Measurements from ENCODE around the gene RFX8. TPM values are rescaled to one million over a fixed set of nuclear protein-coding genes. Genes with fewer than 3 reads are reported as not detected.
"Not testable (repeated sequence)": the region's sequence is repeated elsewhere in the genome, so short reads cannot be mapped to it uniquely, and the experiment has no call there.

The RFX8 gene
- total and polyA plus RNA-seq, 2 donors (not counting 3 experiments of a cell fraction or from before 2014, with no cell fraction given), result 0.21 to 1.00 TPM

- FAIRE-seq (no peak), DNase-seq (ENCODE audit: low read depth, low spot score) (no peak)
- Histone ChIP-seq H3K9me1 (replicated peaks; ENCODE audit: control insufficient read depth, extremely low read depth, insufficient read depth, low read length) (no peaks in the 10 kb centered on the region), H3K36me3 (ENCODE audit: control insufficient read depth in 2 of 2, extremely low read depth in 1 of 2, insufficient read depth in 2 of 2, low read length in 2 of 2) (no peaks in the 10 kb centered on the region), H3K4me1 (ENCODE audit: control insufficient read depth, extremely low read depth, insufficient read depth, low read length) (no peaks in the 10 kb centered on the region), H3K27me3 (ENCODE audit: control insufficient read depth in 2 of 2, insufficient read depth in 2 of 2, low read length in 2 of 2) (no peaks in the 10 kb centered on the region), H3K9me3 (replicated peaks; ENCODE audit: control insufficient read depth, insufficient read depth, low read length) (no peaks in the 10 kb centered on the region), H3K9ac (replicated peaks; ENCODE audit: extremely low read depth, insufficient read depth, low read length) (no peak overlapping the region), H4K20me1 (replicated peaks; ENCODE audit: control insufficient read depth, extremely low read depth, insufficient read depth, low read length) (no peaks in the 10 kb centered on the region), H3K4me3 (replicated peaks in 1 of 3; ENCODE audit: insufficient read depth in 1 of 3, low read depth in 1 of 3, low read length in 3 of 3) (no peak overlapping the region), H3K27ac (ENCODE audit: insufficient read depth, low read depth, low read length) (no peak overlapping the region), H2AFZ (ENCODE audit: low read depth, low read length) (no peak overlapping the region), H3K79me2 (ENCODE audit: control insufficient read depth, insufficient read depth, low read length) (no peaks in the 10 kb centered on the region), H3K4me2 (ENCODE audit: insufficient read depth, low read length) (no peak overlapping the region)
- ChIA-PET CTCF (interaction anchor here (0.8 kb wide), 1 partner anchor 11 kb away, joined by 3 read pairs; no protein-coding TSS in a partner anchor), POLR2A (no interaction called here)
- intact Hi-C loops (cut with micrococcal nuclease), result no loop called here
- TF ChIP-seq JUN (IDR thresholded peaks at IDR 0.05; ENCODE audit: borderline replicate concordance, insufficient read depth, insufficient read length, low read depth) (no peak), CTCF (IDR thresholded peaks at IDR 0.05; ENCODE audit: extremely low read depth in 1 of 2, insufficient read depth in 1 of 2, low read depth in 1 of 2, low read length in 2 of 2) (no peak), MAX (IDR thresholded peaks at IDR 0.05; ENCODE audit: insufficient read depth, insufficient read length) (no peak), MYC (IDR thresholded peaks at IDR 0.05; ENCODE audit: low read depth, low read length) (no peak), POLR2A (IDR thresholded peaks at IDR 0.05; ENCODE audit: low read depth, low read length) (no peak), FOS (IDR thresholded peaks at IDR 0.05; ENCODE audit: borderline replicate concordance, insufficient read depth, low read length) (no peak), GATA2 (IDR thresholded peaks at IDR 0.05; ENCODE audit: insufficient read depth, insufficient read length, low read depth, low read length) (no peak), POLR2AphosphoS5 (IDR thresholded peaks at IDR 0.05; ENCODE audit: insufficient read depth, low read depth, low read length) (no peak), EZH2 (IDR thresholded peaks at IDR 0.05; ENCODE audit: borderline replicate concordance, low read depth, low read length, severe bottlenecking) (no peak)
- dilution Hi-C loops (cut with MboI; ENCODE audit: extremely low pct_ligation_motif_present, low sequenced_read_pairs), result no loop called here
- BruUV-seq (replicated peaks), result no TSS peak
Measured at GRCh38 chr2:101508636-101509035, 33.7 kb upstream of the RFX8 start.

GRCh38 chr2:101505276-101505675 lies 30.4 kb upstream of the RFX8 start:
- H4K20me1 ChIP-seq (replicated peaks; ENCODE audit: control insufficient read depth, extremely low read depth, insufficient read depth, low read length); H3K9ac ChIP-seq (replicated peaks; ENCODE audit: extremely low read depth, insufficient read depth, low read length); H2AFZ ChIP-seq (ENCODE audit: low read depth, low read length); dilution Hi-C loops (cut with MboI; ENCODE audit: extremely low pct_ligation_motif_present, low sequenced_read_pairs); H3K79me2 ChIP-seq (ENCODE audit: control insufficient read depth, insufficient read depth, low read length); BruUV-seq (replicated peaks); POLR2A ChIA-PET; H3K4me3 ChIP-seq (replicated peaks in 1 of 3; ENCODE audit: insufficient read depth in 1 of 3, low read depth in 1 of 3, low read length in 3 of 3); intact Hi-C loops (cut with micrococcal nuclease); H3K27ac ChIP-seq (ENCODE audit: insufficient read depth, low read depth, low read length); FAIRE-seq; H3K36me3 ChIP-seq (ENCODE audit: control insufficient read depth in 2 of 2, extremely low read depth in 1 of 2, insufficient read depth in 2 of 2, low read length in 2 of 2); DNase-seq (ENCODE audit: low read depth, low spot score); H3K27me3 ChIP-seq (ENCODE audit: control insufficient read depth in 2 of 2, insufficient read depth in 2 of 2, low read length in 2 of 2); H3K4me1 ChIP-seq (ENCODE audit: control insufficient read depth, extremely low read depth, insufficient read depth, low read length); H3K9me1 ChIP-seq (replicated peaks; ENCODE audit: control insufficient read depth, extremely low read depth, insufficient read depth, low read length); H3K9me3 ChIP-seq (replicated peaks; ENCODE audit: control insufficient read depth, insufficient read depth, low read length); H3K4me2 ChIP-seq (ENCODE audit: insufficient read depth, low read length); CTCF ChIA-PET: not testable (repeated sequence)

- H3K79me2 ChIP-seq (ENCODE audit: control insufficient read depth, insufficient read depth, low read length); H3K9me1 ChIP-seq (replicated peaks; ENCODE audit: control insufficient read depth, extremely low read depth, insufficient read depth, low read length); H3K4me3 ChIP-seq (replicated peaks in 1 of 3; ENCODE audit: insufficient read depth in 1 of 3, low read depth in 1 of 3, low read length in 3 of 3); dilution Hi-C loops (cut with MboI; ENCODE audit: extremely low pct_ligation_motif_present, low sequenced_read_pairs); CTCF ChIA-PET; H3K9me3 ChIP-seq (replicated peaks; ENCODE audit: control insufficient read depth, insufficient read depth, low read length); H3K36me3 ChIP-seq (ENCODE audit: control insufficient read depth in 2 of 2, extremely low read depth in 1 of 2, insufficient read depth in 2 of 2, low read length in 2 of 2); H3K27me3 ChIP-seq (ENCODE audit: control insufficient read depth in 2 of 2, insufficient read depth in 2 of 2, low read length in 2 of 2); H3K9ac ChIP-seq (replicated peaks; ENCODE audit: extremely low read depth, insufficient read depth, low read length); POLR2A ChIA-PET; H2AFZ ChIP-seq (ENCODE audit: low read depth, low read length); FAIRE-seq; H3K4me2 ChIP-seq (ENCODE audit: insufficient read depth, low read length); H4K20me1 ChIP-seq (replicated peaks; ENCODE audit: control insufficient read depth, extremely low read depth, insufficient read depth, low read length); BruUV-seq (replicated peaks); H3K4me1 ChIP-seq (ENCODE audit: control insufficient read depth, extremely low read depth, insufficient read depth, low read length); intact Hi-C loops (cut with micrococcal nuclease); H3K27ac ChIP-seq (ENCODE audit: insufficient read depth, low read depth, low read length); DNase-seq (ENCODE audit: low read depth, low spot score): not testable (repeated sequence)
Measured at GRCh38 chr2:101504744-101505143, 29.8 kb upstream of the RFX8 start.

All from endothelial cell of umbilical vein (primary cell).